HG02588 (cell line): ENCODE measurements around the gene GRIK3.

ENCODE experiments used
- ATAC-seq: cut with Tn5 transposase; IDR thresholded peaks from one replicate; pipeline ENCODE4 v1.9.1; 2021; ENCODE audit warnings: mild to moderate bottlenecking, moderate library complexity; ENCODE audit not compliant: unreplicated experiment

The GRIK3 gene

DNA sequence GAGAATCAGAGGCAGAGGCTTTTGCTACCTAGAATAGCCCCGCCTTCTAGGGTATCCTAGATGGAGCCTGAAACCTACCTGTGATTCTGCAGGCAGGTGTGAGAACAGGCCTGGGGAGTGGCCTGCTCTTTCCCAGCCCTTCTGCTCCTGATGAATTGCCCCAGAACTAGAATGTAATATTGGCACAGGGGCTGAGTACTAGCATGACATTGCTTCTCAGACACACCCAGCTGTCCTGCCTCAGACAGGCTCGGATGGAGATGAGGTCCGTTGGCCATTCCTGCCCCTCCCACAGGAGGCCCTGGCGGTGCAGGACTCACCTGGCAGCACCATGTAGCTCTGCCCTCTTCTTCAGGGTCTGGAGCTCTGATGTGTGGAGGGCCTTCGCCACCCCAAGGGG, 237.6 kb downstream of the GRIK3 start:
- ATAC-seq = no peak

- no peak for ATAC-seq
Observed at GRCh38 chr1:36796106-36796590, 238.2 kb downstream of the GRIK3 start.

GRCh38 chr1:36794460-36794859, 239.9 kb downstream of the GRIK3 start:
- ATAC-seq = no peak

DNA sequence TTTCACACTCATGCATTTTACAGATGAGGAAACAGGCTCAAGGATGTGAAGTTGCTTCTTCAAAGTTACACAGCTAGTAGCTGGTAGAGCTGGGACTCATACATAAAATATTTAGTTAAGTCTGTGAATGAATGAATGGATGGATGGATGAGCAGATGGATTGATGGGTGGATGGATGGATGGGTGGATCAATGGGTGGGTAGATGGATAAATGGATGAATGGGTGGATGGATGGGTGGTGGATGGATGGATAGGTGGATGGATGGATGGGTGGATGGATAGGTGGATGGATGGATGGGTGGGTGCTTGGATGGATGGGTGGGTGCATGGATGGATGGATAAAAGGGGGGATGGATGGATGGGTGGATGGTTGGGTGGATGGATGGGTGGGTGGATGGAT, 240.9 kb downstream of the GRIK3 start:
- ATAC-seq = no peak

DNA sequence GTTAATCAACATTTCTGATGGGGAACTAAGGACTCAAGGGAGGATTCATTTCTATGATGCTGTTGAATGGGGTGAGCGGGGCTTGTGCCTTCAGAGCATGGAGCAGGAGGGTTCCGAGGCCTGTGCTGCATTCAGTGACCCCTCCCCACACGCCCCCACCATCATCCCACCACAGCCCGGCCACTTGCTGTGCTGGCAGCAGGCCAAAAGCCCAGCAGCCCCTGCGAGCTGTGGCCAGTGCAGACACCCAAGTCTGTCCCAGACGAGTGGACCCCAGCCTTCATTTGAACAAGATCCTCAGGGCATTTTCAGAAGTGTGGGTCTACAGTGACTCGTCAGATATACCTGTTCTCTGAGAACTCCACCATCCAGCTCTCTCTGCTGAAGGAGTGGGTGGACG, 242.0 kb downstream of the GRIK3 start:
- ATAC-seq = no peak

- no peak for ATAC-seq
Observed at GRCh38 chr1:36790191-36790590, 244.1 kb downstream of the GRIK3 start.

GRCh38 chr1:36789535-36789934, 244.8 kb downstream of the GRIK3 start:
- ATAC-seq = no peak

GRCh38 chr1:36787312-36787913, 246.9 kb downstream of the GRIK3 start:
- no peak for ATAC-seq

- no peak for ATAC-seq
Observed at GRCh38 chr1:36786425-36786824, 247.9 kb downstream of the GRIK3 start.

DNA sequence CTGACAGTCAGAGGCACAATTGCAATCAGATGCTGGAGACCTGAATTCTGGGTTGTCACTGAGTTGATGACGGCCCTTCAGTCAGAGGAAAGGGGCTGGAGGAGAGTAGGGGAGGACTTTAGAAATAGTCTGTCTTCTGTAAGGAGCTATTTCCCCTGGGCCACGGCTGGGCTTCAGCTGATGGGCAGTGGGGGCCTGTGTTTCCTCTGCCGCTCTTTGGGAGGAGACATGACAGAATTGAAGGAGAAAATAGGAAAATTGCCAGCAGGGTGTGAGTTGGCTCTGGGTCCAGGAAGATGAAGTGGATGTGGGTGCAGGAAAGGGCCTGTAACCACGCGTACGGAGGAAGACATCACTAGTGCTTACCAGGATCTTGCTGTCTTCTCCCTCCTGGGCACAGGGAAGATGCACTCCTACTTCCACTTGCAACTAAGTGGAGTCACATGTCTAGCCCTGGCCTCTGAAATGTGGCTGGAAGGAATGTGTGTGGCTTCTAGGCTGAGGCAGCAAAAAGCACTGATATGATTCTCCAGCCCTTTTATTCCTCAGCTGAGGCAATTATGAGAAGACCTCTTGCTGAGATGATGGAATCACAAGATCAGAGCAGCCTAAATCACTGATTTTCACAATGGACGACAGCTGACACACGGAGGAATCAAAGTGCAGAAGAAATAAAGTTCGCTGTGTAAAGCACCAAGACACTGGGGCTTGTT, 250.0 kb downstream of the GRIK3 start:
- no peak for ATAC-seq

- ATAC-seq = no peak
Observed at GRCh38 chr1:36783475-36783874, 250.8 kb downstream of the GRIK3 start.

GRCh38 chr1:36782785-36783184, 251.5 kb downstream of the GRIK3 start:
- ATAC-seq = no peak

DNA sequence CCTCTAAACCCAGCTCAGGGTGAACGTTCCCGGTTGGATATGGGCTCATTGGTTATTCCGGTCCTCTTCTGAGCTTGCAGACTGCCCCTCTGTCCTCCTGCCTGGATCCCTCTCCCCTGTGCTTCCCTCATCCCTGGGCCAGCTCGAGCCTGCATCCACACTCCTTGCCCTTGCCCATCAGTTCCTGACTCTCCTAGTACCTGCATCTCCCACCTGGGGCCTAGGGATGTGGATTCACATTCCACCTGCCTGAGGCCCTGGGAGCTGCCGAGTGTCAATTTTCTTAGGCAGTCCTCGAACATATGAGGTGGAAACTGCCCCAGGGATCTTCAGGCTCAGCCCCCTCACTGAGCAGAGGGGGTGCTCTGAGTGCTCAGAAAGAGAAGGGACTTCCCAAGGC, 252.2 kb downstream of the GRIK3 start:
- no peak for ATAC-seq

DNA sequence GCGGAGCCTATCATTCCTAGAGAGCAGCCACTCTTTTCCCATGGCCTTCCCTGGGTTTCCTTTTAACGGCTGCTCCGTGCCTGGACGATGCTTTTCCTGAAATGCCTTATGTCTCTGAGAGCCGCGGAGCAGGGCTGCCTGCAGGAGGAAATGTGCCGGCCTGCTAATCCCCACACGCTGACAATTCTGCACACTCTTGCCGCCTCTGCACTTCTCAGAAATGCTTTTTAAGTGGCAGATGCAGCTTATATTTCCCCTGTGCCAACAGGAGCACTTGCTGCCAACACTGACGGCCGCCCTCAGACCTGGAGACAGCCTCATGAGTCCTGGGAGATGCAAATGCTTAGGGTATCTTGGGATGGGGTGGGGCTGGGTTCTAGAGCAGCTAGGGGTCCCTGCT, 253.2 kb downstream of the GRIK3 start:
- ATAC-seq = no peak

DNA sequence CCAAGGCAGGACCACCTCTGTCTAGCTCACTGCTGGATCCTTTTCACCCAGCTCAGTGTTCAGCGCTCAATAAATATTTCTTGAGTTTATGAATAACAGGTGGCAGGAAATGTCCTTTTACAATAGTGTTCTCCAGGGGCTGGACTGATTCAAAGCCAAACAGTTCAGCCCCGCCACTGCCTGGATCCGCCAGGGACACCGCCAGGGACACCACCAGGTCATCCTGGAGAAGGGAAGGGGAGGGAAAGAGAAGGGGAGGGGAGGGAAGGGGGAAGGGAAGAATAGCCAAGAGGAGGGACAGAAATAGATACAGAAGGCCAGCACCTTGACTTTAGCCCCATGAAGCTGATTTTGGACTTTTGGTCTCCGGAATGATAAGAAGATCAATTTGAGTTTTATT, 255.6 kb downstream of the GRIK3 start:
- no peak for ATAC-seq

- no peak for ATAC-seq
Observed at GRCh38 chr1:36776948-36777831, 257.1 kb downstream of the GRIK3 start.

- no peak for ATAC-seq
Observed at GRCh38 chr1:36776256-36776655, 258.1 kb downstream of the GRIK3 start.

GRCh38 chr1:36775716-36776115, 258.6 kb downstream of the GRIK3 start:
- no peak for ATAC-seq

DNA sequence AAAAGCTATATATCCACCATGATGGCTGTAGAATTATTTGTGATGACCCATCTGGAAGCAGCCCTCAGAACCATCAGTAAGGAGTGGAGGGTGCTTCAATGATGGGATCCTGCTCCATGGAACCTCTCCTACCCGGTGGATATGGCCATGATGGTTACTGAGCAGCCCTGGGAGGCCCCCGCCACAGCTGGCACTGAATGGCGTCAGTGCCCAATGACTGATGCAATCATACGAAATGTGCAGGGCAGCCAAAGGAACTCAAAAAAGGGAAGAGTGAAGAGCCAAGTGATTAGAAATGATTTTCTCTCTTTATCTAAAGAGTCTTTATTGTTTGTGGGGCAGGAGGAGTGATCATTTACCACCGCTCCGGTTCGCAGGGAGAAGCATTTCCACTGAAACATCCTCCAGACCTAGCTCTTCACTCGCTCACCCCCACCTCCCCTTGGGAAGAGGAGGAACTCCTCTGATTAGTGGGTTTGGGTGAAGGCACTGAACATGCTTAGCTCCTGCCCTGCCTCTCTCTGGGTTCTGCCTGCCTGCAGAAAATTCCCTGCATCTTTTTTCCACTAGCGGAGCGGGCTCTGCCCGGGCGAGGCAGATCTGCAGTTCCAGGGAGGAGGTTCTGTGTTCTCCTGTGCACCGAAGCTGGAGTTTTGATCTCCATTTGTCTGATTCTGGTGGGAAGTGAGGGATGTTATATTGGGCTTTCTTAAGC, 260.3 kb downstream of the GRIK3 start:
- no peak for ATAC-seq

DNA sequence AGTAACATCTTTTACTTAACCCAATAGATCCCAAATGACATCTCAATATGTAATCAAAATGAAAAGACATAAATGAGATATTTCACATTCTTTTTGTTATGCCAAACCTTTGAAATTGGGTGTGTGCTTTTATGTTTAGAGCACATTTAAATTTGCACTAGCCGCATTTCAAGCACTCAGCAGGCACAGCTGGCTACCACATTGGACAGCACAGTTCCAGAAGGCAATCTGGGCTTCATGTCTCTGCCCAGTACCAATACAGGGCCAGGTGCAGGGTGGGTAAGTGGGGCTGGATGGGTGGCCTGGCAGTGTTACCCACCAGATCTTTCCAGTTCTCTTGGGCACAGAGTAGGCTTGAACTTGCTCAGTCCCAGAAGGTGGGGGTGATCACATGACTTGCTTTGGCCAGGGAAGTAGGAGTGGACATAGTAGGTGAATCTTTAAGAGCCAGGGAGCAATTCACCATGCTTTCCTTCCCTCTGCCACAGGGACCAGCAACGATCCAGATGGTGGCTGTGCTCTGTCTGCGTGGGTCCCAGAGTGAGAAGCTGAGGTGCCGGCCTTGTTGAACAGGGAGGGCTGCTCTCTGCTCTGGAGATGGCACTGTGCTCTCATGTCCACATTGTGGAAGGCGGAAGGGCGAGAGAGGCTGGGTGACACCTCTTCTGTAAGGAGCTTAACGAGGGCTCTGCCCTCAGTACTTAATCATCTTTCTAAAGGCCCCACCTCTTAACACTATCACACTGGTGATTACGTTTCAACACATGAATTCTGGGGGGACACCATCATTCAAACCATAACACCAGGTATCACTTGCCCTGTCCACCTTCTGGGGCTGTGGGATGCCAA, 261.4 kb downstream of the GRIK3 start:
- no peak for ATAC-seq
